Esophagus squamous epithelium (tissue), 4 donors: ENCODE results near the gene HBQ1.
"Not testable (repeated sequence)": the region's sequence is repeated elsewhere in the genome, so short reads cannot be mapped to it uniquely, and the experiment has no call there.

Experiments
- POLR2A ChIP-seq, 4 donors: fragments of 450-650 bp; IDR thresholded peaks; one replicate each; pipeline ENCODE4 v1.6.1; 2017; ENCODE audit warnings: antibody characterized with exemption in 4 of 4, mild to moderate bottlenecking in 4 of 4, moderate library complexity in 3 of 4
- TF ChIP-seq, protein P1 (sequence below), 6 experiments: fragments of 450-650 bp in 4 of 6; fragments of 200-600 bp in 2 of 6; sonication (generic) in 2 of 6; IDR thresholded peaks; one replicate each; pipeline ENCODE4 v1.5.1; 2016 to 2019; ENCODE audit warnings: antibody characterized with exemption in 6 of 6, mild to moderate bottlenecking in 4 of 6, moderate library complexity in 4 of 6

DNA sequence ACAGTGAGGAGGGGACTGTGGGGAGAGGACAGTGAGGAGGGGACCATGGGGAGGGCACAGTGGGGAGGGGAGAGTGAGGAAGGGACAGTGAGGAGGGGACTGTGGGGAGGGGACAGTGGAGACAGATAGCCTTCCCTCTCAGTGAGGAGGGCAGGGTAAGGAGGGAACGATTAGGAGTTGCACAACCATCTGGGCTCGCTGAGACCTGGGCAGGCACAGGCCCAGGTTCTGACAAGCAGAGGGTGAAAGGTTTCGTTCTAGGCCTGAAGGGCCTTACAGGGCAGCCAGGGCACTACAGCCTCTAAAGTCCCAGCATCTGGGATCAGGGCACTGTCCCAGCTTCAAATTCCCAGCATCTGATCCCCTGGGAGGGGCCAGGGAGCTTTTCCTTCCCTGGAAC lies 16.6 kb upstream of the HBQ1 start:
- TF ChIP-seq, protein P1, sequence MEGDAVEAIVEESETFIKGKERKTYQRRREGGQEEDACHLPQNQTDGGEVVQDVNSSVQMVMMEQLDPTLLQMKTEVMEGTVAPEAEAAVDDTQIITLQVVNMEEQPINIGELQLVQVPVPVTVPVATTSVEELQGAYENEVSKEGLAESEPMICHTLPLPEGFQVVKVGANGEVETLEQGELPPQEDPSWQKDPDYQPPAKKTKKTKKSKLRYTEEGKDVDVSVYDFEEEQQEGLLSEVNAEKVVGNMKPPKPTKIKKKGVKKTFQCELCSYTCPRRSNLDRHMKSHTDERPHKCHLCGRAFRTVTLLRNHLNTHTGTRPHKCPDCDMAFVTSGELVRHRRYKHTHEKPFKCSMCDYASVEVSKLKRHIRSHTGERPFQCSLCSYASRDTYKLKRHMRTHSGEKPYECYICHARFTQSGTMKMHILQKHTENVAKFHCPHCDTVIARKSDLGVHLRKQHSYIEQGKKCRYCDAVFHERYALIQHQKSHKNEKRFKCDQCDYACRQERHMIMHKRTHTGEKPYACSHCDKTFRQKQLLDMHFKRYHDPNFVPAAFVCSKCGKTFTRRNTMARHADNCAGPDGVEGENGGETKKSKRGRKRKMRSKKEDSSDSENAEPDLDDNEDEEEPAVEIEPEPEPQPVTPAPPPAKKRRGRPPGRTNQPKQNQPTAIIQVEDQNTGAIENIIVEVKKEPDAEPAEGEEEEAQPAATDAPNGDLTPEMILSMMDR (IDR thresholded peaks at IDR 0.05): not testable (repeated sequence)
- not testable (repeated sequence) for TF ChIP-seq POLR2A (IDR thresholded peaks at IDR 0.05)
